Effector memory CD8-positive, alpha-beta T cell (primary cell): ENCODE data around the gene EIPR1.

Experiments used
- ATAC-seq: fragments of 150-1000 bp; cut with Tn5 transposase; replicated peaks from 2 replicates; pipeline ENCODE4 v1.10.0; 2021; ENCODE audit warnings: mild to moderate bottlenecking, moderate library complexity
- DNase-seq, 3 experiments: peaks; one replicate each; pipeline ENCODE4 v3.0.0; 2021
- H3K27ac Mint-ChIP-seq, 2 donors: one replicate each; pipeline ENCODE4 v1.8.0; 2022; ENCODE audit warnings: mild to moderate bottlenecking in 2 of 2, mixed read lengths in 2 of 2, moderate library complexity in 2 of 2
- H3K27me3 Mint-ChIP-seq, 2 donors: one replicate each; pipeline ENCODE4 v1.8.0; 2022; ENCODE audit warnings: mixed read lengths in 2 of 2
- H3K36me3 Mint-ChIP-seq: one replicate; pipeline ENCODE4 v1.8.0; 2022; ENCODE audit warnings: mild to moderate bottlenecking, moderate library complexity, mixed read lengths; ENCODE audit not compliant: insufficient read depth
- H3K4me1 Mint-ChIP-seq, 2 donors: one replicate each; pipeline ENCODE4 v1.8.0; 2022; ENCODE audit warnings: low read depth in 2 of 2, mixed read lengths in 2 of 2
- H3K4me3 Mint-ChIP-seq, 2 donors: one replicate each; pipeline ENCODE4 v1.8.0; 2022; ENCODE audit warnings: mild to moderate bottlenecking in 2 of 2, mixed read lengths in 2 of 2, moderate library complexity in 2 of 2
- H3K9me3 Mint-ChIP-seq, 2 donors: one replicate each; pipeline ENCODE4 v1.8.0; 2022; ENCODE audit warnings: mixed read lengths in 2 of 2

EIPR1 gene

GRCh38 chr2:3229221-3229620 lies 148.4 kb downstream of the EIPR1 start:
- Mint-ChIP-seq H3K36me3 (peaks cover 8% of the 10 kb centered on the region), H3K9me3 (peaks cover 0 to 1% of the 10 kb centered on the region in 2 donors), H3K4me3 (no peak overlapping the region), H3K27me3 (no peaks in the 10 kb centered on the region), H3K4me1 (peaks cover 6 to 10% of the 10 kb centered on the region in 2 donors), H3K27ac (no peak overlapping the region)
- DNase-seq, result no peak
- no peak for ATAC-seq

- peaks cover 0 to 1% of the 10 kb centered on the region in 2 donors for H3K9me3 Mint-ChIP-seq
- no peak overlapping the region for H3K4me3 Mint-ChIP-seq
- no peaks in the 10 kb centered on the region for H3K27me3 Mint-ChIP-seq
- peaks cover 12% of the 10 kb centered on the region for H3K36me3 Mint-ChIP-seq
- DNase-seq (no peak), ATAC-seq (no peak)
- peak overlapping the region; percentile 97 to 99 for H3K27ac Mint-ChIP-seq
- H3K4me1 Mint-ChIP-seq, result peaks cover 29 to 34% of the 10 kb centered on the region in 2 donors
These were observed 152.9 kb downstream of the EIPR1 start for GRCh38 chr2:3224681-3225080.

- Mint-ChIP-seq H3K27me3 (no peaks in the 10 kb centered on the region), H3K9me3 (peaks cover 0 to 1% of the 10 kb centered on the region in 2 donors), H3K27ac (peak overlapping the region; percentile 97 to 99), H3K4me1 (peaks cover 29 to 34% of the 10 kb centered on the region in 2 donors), H3K4me3 (peak overlapping the region; percentile 61 to 62), H3K36me3 (peaks cover 12% of the 10 kb centered on the region)
- ATAC-seq (peak; percentile 82), DNase-seq (peak; percentile 64 to 68 (median 67))
These were observed 154.3 kb downstream of the EIPR1 start for GRCh38 chr2:3223080-3223923.

GRCh38 chr2:3222636-3223035 lies 155.0 kb downstream of the EIPR1 start:
- Mint-ChIP-seq H3K36me3 (peaks cover 12% of the 10 kb centered on the region), H3K9me3 (peaks cover 0 to 1% of the 10 kb centered on the region in 2 donors), H3K27me3 (no peaks in the 10 kb centered on the region), H3K27ac (peak overlapping the region; percentile 97 to 99), H3K4me3 (peak overlapping the region; percentile 47 to 61), H3K4me1 (peaks cover 33 to 38% of the 10 kb centered on the region in 2 donors)
- DNase-seq, result peak; percentile 46 to 51 (median 48)
- ATAC-seq, result peak; percentile 72

GRCh38 chr2:3219536-3219935 lies 158.1 kb downstream of the EIPR1 start:
- Mint-ChIP-seq H3K4me1 (peaks cover 42 to 55% of the 10 kb centered on the region in 2 donors), H3K27me3 (no peaks in the 10 kb centered on the region), H3K36me3 (peaks cover 10% of the 10 kb centered on the region), H3K9me3 (no peaks in the 10 kb centered on the region), H3K4me3 (no peak overlapping the region), H3K27ac (no peak overlapping the region)
- ATAC-seq, result no peak
- DNase-seq, result no peak

GRCh38 chr2:3217646-3218045 lies 160.0 kb downstream of the EIPR1 start:
- H3K27ac Mint-ChIP-seq, result peak overlapping the region; percentile 81 to 91
- H3K4me1 Mint-ChIP-seq, result peaks cover 25 to 40% of the 10 kb centered on the region in 2 donors
- H3K36me3 Mint-ChIP-seq, result no peaks in the 10 kb centered on the region
- no peaks in the 10 kb centered on the region for H3K9me3 Mint-ChIP-seq
- no peaks in the 10 kb centered on the region for H3K27me3 Mint-ChIP-seq
- DNase-seq (peak in 1 of 3 experiments; percentile 12), ATAC-seq (peak; percentile 41)
- peak overlapping the region in 1 of 2 donors; percentile 8 for H3K4me3 Mint-ChIP-seq

GRCh38 chr2:3216841-3217495 lies 160.7 kb downstream of the EIPR1 start:
- Mint-ChIP-seq H3K27ac (peak overlapping the region; percentile 81 to 91), H3K4me1 (peaks cover 18 to 33% of the 10 kb centered on the region in 2 donors), H3K4me3 (peak overlapping the region in 1 of 2 donors; percentile 54), H3K27me3 (no peaks in the 10 kb centered on the region), H3K9me3 (no peaks in the 10 kb centered on the region), H3K36me3 (no peaks in the 10 kb centered on the region)
- DNase-seq, result no peak
- ATAC-seq, result no peak

- H3K27me3 Mint-ChIP-seq, result no peaks in the 10 kb centered on the region
- no peaks in the 10 kb centered on the region for H3K36me3 Mint-ChIP-seq
- no peak for DNase-seq
- peak overlapping the region in 1 of 2 donors; percentile 58 for H3K27ac Mint-ChIP-seq
- H3K4me3 Mint-ChIP-seq, result no peak overlapping the region
- H3K4me1 Mint-ChIP-seq, result peaks cover 16 to 31% of the 10 kb centered on the region in 2 donors
- no peak for ATAC-seq
- H3K9me3 Mint-ChIP-seq, result no peaks in the 10 kb centered on the region
These were observed 162.7 kb downstream of the EIPR1 start for GRCh38 chr2:3214806-3215404.

GRCh38 chr2:3214065-3214464 lies 163.6 kb downstream of the EIPR1 start:
- DNase-seq, result no peak
- no peaks in the 10 kb centered on the region for H3K36me3 Mint-ChIP-seq
- no peaks in the 10 kb centered on the region for H3K27me3 Mint-ChIP-seq
- H3K4me1 Mint-ChIP-seq, result peaks cover 16 to 31% of the 10 kb centered on the region in 2 donors
- no peak overlapping the region for H3K27ac Mint-ChIP-seq
- H3K4me3 Mint-ChIP-seq, result no peak overlapping the region
- no peak for ATAC-seq
- no peaks in the 10 kb centered on the region for H3K9me3 Mint-ChIP-seq

- Mint-ChIP-seq H3K9me3 (no peaks in the 10 kb centered on the region), H3K27me3 (no peaks in the 10 kb centered on the region), H3K27ac (no peak overlapping the region), H3K4me3 (no peak overlapping the region), H3K36me3 (no peaks in the 10 kb centered on the region), H3K4me1 (peaks cover 16 to 30% of the 10 kb centered on the region in 2 donors)
- ATAC-seq, result no peak
- no peak for DNase-seq
These were observed 164.6 kb downstream of the EIPR1 start for GRCh38 chr2:3212984-3213383.

- H3K27ac Mint-ChIP-seq, result peak overlapping the region in 1 of 2 donors; percentile 1
- no peaks in the 10 kb centered on the region for H3K27me3 Mint-ChIP-seq
- H3K4me3 Mint-ChIP-seq, result no peak overlapping the region
- ATAC-seq, result no peak
- H3K36me3 Mint-ChIP-seq, result no peaks in the 10 kb centered on the region
- no peaks in the 10 kb centered on the region for H3K9me3 Mint-ChIP-seq
- peaks cover 11 to 24% of the 10 kb centered on the region in 2 donors for H3K4me1 Mint-ChIP-seq
- no peak for DNase-seq
These were observed 165.6 kb downstream of the EIPR1 start for GRCh38 chr2:3212061-3212362.

- Mint-ChIP-seq H3K4me1 (peaks cover 9 to 20% of the 10 kb centered on the region in 2 donors), H3K27me3 (no peaks in the 10 kb centered on the region), H3K27ac (peak overlapping the region in 1 of 2 donors; percentile 1), H3K36me3 (no peaks in the 10 kb centered on the region), H3K4me3 (no peak overlapping the region), H3K9me3 (no peaks in the 10 kb centered on the region)
- DNase-seq (no peak), ATAC-seq (no peak)
These were observed 166.2 kb downstream of the EIPR1 start for GRCh38 chr2:3211256-3212060.

- no peak overlapping the region for H3K27ac Mint-ChIP-seq
- H3K36me3 Mint-ChIP-seq, result no peaks in the 10 kb centered on the region
- no peak for DNase-seq
- peaks cover 6 to 8% of the 10 kb centered on the region in 2 donors for H3K4me1 Mint-ChIP-seq
- no peaks in the 10 kb centered on the region for H3K27me3 Mint-ChIP-seq
- H3K4me3 Mint-ChIP-seq, result no peak overlapping the region
- no peak for ATAC-seq
- no peaks in the 10 kb centered on the region for H3K9me3 Mint-ChIP-seq
These were observed 167.4 kb downstream of the EIPR1 start for GRCh38 chr2:3210257-3210656.
